NT2/D1 (cell line): ENCODE measurements around the gene EPB41.
A peak's percentile ranks its signal among the peaks of the same experiment; 100 is the strongest.

Experiments
- DNase-seq: peaks from one replicate; pipeline ENCODE4 v3.0.0-alpha.2; 2011; ENCODE audit warnings: low read depth, low spot score
- H3K27me3 ChIP-seq: 2 replicates; pipeline ENCODE4 v1.6.0; 2011; ENCODE audit warnings: mild to moderate bottlenecking; ENCODE audit not compliant: insufficient read length, insufficient read depth
- H3K36me3 ChIP-seq: 2 replicates; pipeline ENCODE4 v1.6.1; 2011; ENCODE audit warnings: mild to moderate bottlenecking, low read length, mixed read lengths; ENCODE audit not compliant: insufficient read depth, insufficient read length
- H3K4me1 ChIP-seq: 2 replicates; pipeline ENCODE4 v1.5.1; 2011; ENCODE audit not compliant: insufficient read depth, insufficient read length
- H3K4me3 ChIP-seq: 2 replicates; pipeline ENCODE4 v1.5.1; 2011; ENCODE audit warnings: low read depth; ENCODE audit not compliant: insufficient read length
- H3K9ac ChIP-seq: 2 replicates; pipeline ENCODE4 v1.6.0; 2011; ENCODE audit warnings: low read depth; ENCODE audit not compliant: insufficient read length
- H3K9me3 ChIP-seq: 2 replicates; pipeline ENCODE4 v1.5.1; 2011; ENCODE audit warnings: mild to moderate bottlenecking, low read length; ENCODE audit not compliant: insufficient read depth
- SUZ12 ChIP-seq: IDR thresholded peaks from 2 replicates; pipeline ENCODE4 v1.6.1; 2011; ENCODE audit not compliant: insufficient read length, insufficient read depth; ENCODE audit errors: extremely low read depth
- YY1 ChIP-seq: IDR thresholded peaks from 2 replicates; pipeline ENCODE4 v1.6.1; 2011; ENCODE audit not compliant: insufficient read length, insufficient read depth
- ZNF274 ChIP-seq: IDR thresholded peaks from 2 replicates; pipeline ENCODE4 v1.6.1; 2011; ENCODE audit warnings: mild to moderate bottlenecking, low read depth, low read length

The EPB41 gene

DNA sequence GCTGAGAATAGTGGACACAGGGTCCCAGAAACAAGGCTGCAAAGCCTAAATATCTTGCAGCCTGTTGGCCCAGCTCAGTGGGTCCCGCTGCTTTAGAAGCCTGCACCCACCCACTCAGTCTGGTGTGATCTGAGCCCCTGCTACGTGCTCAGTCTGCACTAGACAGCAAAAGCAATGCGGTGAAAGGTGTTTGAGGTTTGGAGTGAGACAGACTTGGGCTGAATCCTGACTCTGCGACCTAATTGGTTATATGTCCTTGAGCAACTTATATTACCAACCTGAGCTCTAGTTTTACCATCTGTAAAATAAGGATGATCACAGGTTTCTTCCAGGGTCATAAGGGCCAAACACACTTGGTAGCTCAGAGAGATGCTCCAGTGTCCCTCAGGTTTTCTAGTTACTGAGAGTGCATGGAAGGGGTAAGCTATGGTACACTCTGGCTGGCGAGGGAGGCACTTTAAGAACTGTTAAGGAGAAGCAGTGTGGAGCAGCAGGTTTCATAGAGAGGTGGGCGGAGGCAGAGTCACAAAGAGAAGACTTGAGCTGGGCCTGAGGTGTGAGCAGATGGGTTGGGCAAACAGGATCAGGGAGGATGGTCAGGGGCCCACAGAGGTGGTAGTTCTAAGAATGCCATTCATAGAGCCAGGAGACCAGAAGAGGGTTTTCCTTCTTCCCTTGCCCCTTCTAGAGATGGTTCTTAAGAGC lies 199.2 kb downstream of the EPB41 start:
- no peak overlapping the region for H3K4me3 ChIP-seq
- H3K9me3 ChIP-seq, result no peaks in the 10 kb centered on the region
- H3K9ac ChIP-seq, result peak overlapping the region; percentile 53
- TF ChIP-seq SUZ12 (no peak), YY1 (no peak), ZNF274 (no peak)
- H3K4me1 ChIP-seq, result peaks cover 19% of the 10 kb centered on the region
- no peaks in the 10 kb centered on the region for H3K27me3 ChIP-seq
- DNase-seq, result no peak
- H3K36me3 ChIP-seq, result peaks cover 33% of the 10 kb centered on the region

DNA sequence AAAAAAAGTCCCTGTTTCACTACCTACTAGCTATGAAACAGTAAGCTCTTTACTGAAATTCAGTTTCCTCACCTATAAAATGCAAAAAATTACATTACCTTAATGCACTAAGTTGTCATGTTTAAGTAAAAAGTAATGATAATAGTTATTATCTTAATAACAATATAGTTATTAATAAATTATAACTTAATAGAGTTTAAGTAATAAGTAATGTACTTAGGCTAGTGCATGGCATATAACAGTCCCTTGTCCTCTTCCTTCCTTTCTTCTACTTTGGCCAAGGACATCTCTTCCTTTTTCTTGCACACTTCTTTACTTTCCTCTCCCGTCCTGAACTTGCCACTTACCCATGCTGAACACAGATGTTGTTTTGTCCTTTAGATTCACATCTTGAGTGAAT lies 200.3 kb downstream of the EPB41 start:
- Histone ChIP-seq H3K9me3 (no peaks in the 10 kb centered on the region), H3K36me3 (peaks cover 41% of the 10 kb centered on the region), H3K9ac (no peak overlapping the region), H3K27me3 (no peaks in the 10 kb centered on the region), H3K4me1 (peaks cover 13% of the 10 kb centered on the region), H3K4me3 (no peak overlapping the region)
- TF ChIP-seq ZNF274 (no peak), SUZ12 (no peak), YY1 (no peak)
- no peak for DNase-seq

DNA sequence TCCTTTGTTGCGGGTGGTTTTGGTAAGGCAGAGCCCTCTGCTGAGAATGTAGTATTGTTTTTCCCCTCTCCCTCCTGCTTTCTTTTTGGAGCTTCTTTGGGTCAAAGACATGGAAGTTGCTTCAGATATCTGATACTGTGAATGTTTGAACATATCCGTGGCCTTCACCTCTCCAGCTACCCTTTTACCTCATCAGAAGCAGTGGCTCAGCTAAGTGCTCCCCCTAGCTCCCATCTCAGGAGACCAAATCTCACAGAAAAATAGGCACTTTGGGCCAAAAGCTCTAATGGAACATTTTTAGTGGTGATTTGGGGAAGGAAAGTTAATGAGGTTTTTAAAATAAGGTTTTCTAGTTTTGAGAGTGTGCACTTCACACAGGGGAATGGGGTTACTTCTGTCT lies 203.0 kb downstream of the EPB41 start:
- peaks cover 47% of the 10 kb centered on the region for H3K36me3 ChIP-seq
- H3K4me1 ChIP-seq, result peaks cover 16% of the 10 kb centered on the region
- peaks cover 1% of the 10 kb centered on the region for H3K27me3 ChIP-seq
- DNase-seq, result no peak
- H3K4me3 ChIP-seq, result no peak overlapping the region
- no peak overlapping the region for H3K9ac ChIP-seq
- peaks cover 17% of the 10 kb centered on the region; the same call in 1 of the 2 replicates for H3K9me3 ChIP-seq
- TF ChIP-seq SUZ12, result no peak
- TF ChIP-seq YY1, result no peak
- TF ChIP-seq ZNF274, result no peak

DNA sequence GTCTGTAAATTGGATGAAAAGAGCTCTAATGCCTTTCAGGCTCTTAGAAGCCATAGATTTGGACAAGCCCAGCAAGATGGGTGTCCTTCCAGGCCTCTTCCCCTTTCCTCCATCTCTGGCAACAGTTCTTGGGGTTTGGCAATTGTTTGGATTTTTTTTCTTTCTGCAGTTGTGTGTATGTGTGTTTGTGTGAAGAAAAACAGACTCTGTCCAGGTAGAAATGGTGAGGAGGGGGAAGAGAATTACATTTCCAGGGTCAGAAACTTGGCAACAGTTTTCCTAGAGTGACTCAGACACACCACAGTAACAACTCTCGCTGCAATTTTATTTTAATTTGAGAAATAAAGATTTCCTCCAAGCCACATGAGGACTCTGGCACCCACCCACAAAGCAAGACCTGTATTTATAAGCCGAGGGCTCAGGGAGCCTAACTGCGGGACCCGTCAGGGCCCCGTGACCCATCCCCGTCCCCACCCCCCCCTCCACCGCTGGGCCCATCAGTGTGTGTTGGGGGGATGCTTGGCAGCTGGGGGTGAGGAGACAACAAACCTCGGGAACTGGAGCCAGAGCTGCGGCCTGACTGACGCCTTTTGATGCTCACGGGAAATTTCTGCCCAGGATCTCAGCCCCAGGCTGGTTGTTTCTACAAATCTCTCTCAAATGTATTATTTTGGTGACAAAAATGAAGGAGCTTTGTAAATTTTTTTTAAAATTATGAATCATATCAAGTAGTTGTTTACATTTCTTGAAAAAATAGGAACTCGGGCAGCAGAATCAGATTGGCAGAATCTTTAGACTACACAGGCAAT lies 205.0 kb downstream of the EPB41 start:
- Histone ChIP-seq H3K9me3 (peaks cover 17% of the 10 kb centered on the region; the same call in 1 of the 2 replicates), H3K36me3 (peaks cover 38% of the 10 kb centered on the region), H3K27me3 (peaks cover 13% of the 10 kb centered on the region), H3K4me1 (peaks cover 6% of the 10 kb centered on the region), H3K9ac (no peak overlapping the region), H3K4me3 (no peak overlapping the region)
- TF ChIP-seq ZNF274 (no peak), SUZ12 (no peak), YY1 (no peak)
- DNase-seq, result no peak

DNA sequence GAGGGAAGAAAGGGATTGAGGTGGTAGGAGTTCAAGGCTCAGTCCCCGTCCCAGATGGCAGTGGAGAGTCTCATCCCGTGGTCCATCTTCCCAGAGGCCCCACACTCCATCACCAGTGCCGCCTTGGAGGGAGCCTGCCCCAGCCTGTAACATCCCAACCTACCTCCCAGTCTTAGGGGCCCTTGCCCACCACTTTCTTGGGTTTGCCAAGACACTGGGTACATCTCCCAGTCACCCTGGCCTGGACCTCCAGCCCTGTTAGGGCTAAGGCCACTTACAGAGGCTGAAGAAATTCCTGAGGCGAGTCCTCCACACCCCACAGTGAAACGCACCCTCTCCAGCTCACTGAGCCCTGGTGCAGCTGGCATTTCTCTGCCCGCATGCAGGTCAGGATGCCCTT lies 206.0 kb downstream of the EPB41 start:
- Histone ChIP-seq H3K4me1 (peaks cover 10% of the 10 kb centered on the region), H3K27me3 (peaks cover 16% of the 10 kb centered on the region), H3K4me3 (peak overlapping the region; percentile 92), H3K36me3 (peaks cover 38% of the 10 kb centered on the region), H3K9me3 (peaks cover 17% of the 10 kb centered on the region; the same call in 1 of the 2 replicates), H3K9ac (peak overlapping the region; percentile 97)
- no peak for DNase-seq
- TF ChIP-seq SUZ12, result no peak
- TF ChIP-seq YY1, result no peak
- no peak for TF ChIP-seq ZNF274

DNA sequence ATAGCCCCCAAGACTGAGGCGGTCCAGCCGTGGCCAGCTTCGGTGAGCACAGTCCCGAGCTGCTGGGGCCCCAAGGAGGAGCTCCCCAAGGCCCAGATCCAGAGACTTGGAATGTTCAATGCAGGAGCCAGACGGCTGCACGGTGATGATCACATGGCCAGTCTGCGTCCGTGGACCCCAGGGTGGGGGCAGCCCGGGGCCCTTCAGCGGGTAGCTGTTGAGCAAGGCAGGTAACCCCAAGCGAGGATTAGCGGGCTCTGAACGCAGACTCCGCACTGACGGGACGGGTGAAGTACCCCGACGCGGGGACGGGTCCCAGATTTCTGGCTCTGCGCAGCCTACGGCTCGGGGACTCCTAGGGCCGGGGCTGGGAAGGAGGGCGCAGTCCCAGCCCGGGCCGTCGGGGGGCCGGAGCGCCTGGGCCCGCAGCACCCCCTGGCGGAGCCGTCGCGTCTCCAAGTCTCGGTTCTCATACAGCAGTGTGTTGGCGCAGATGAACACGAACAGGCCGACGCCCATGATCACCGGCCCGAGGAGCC lies 206.6 kb downstream of the EPB41 start:
- no peak for DNase-seq
- peaks cover 22% of the 10 kb centered on the region for H3K27me3 ChIP-seq
- peak overlapping the region; percentile 97 for H3K9ac ChIP-seq
- peaks cover 33% of the 10 kb centered on the region for H3K36me3 ChIP-seq
- H3K9me3 ChIP-seq, result peaks cover 17% of the 10 kb centered on the region; the same call in 1 of the 2 replicates
- no peak for TF ChIP-seq ZNF274
- TF ChIP-seq SUZ12, result no peak
- no peak for TF ChIP-seq YY1
- H3K4me1 ChIP-seq, result peaks cover 16% of the 10 kb centered on the region
- H3K4me3 ChIP-seq, result peak overlapping the region; percentile 92

DNA sequence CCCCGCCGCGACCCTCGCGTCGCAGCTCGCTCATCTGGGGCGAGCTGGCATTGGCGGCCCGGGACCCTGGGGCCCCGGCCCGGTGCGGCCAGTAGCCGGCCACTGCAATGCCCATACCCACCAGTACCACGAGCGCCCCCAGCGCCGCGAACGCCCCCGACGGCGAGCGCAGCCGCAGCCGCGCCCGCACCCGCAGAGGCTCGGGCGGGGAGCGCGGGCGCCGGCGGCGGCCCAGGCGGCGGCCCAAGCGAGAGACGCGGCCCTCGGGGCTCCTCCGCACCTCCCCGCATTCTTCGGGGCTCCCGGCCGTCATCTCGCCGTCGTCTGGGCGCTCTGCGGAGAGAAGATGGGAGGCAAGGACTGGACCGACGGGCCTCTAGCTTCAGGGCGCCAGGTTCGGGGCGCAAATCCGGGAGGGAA lies 207.2 kb downstream of the EPB41 start:
- H3K9me3 ChIP-seq, result peaks cover 17% of the 10 kb centered on the region; the same call in 1 of the 2 replicates
- H3K9ac ChIP-seq, result peak overlapping the region; percentile 97
- no peak for DNase-seq
- peaks cover 33% of the 10 kb centered on the region for H3K36me3 ChIP-seq
- H3K27me3 ChIP-seq, result peaks cover 26% of the 10 kb centered on the region
- no peak for TF ChIP-seq ZNF274
- no peak for TF ChIP-seq SUZ12
- TF ChIP-seq YY1, result no peak
- H3K4me3 ChIP-seq, result peak overlapping the region; percentile 92
- peaks cover 16% of the 10 kb centered on the region for H3K4me1 ChIP-seq
